HFF-Myc (cell line): ENCODE results near the gene CHRNB2.

Source experiments
- DNase-seq: peaks from one replicate; pipeline ENCODE4 v3.0.0-alpha.2; 2011; ENCODE audit warnings: low read depth; ENCODE audit errors: extremely low read depth
- H3K4me3 ChIP-seq: replicated peaks from 2 replicates; pipeline ENCODE4 v1.5.1; 2011; ENCODE audit warnings: low read depth, mild to moderate bottlenecking, control low read depth, low read length
- TF ChIP-seq, protein P1 (sequence below): IDR thresholded peaks from 2 replicates; pipeline ENCODE4 v1.5.1; 2012; ENCODE audit warnings: mild to moderate bottlenecking, low read depth, low read length, control low read depth; ENCODE audit errors: missing control alignments

CHRNB2 gene

GRCh38 chr1:154546264-154547063 lies 21.1 kb upstream of the CHRNB2 start:
- no peak overlapping the region for H3K4me3 ChIP-seq
- no peak for DNase-seq
- TF ChIP-seq, protein P1, sequence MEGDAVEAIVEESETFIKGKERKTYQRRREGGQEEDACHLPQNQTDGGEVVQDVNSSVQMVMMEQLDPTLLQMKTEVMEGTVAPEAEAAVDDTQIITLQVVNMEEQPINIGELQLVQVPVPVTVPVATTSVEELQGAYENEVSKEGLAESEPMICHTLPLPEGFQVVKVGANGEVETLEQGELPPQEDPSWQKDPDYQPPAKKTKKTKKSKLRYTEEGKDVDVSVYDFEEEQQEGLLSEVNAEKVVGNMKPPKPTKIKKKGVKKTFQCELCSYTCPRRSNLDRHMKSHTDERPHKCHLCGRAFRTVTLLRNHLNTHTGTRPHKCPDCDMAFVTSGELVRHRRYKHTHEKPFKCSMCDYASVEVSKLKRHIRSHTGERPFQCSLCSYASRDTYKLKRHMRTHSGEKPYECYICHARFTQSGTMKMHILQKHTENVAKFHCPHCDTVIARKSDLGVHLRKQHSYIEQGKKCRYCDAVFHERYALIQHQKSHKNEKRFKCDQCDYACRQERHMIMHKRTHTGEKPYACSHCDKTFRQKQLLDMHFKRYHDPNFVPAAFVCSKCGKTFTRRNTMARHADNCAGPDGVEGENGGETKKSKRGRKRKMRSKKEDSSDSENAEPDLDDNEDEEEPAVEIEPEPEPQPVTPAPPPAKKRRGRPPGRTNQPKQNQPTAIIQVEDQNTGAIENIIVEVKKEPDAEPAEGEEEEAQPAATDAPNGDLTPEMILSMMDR: peak; percentile 76

GRCh38 chr1:154547105-154547732 lies 20.4 kb upstream of the CHRNB2 start:
- TF ChIP-seq, protein P1: no peak
- no peak for DNase-seq
- H3K4me3 ChIP-seq: no peak overlapping the region

DNA sequence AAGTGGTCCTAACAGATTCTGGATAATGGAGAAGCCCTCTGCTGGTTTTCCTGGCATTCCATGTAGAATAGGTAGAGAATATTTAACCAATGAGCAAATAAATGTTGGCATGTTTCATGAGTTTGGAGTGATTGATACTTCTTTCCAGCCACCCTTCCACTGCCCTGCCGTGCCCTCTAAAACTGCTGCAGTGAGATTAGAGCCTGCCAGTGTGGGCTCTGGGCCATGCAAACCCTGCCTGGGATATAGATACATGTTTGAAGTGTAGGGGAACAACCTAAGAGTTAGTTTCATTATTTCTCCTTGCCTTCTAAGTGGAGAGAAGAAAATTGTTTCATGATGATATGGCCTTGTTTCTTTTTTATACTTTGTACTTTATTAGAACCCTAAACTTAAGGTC lies 19.6 kb upstream of the CHRNB2 start:
- TF ChIP-seq, protein P1: no peak
- DNase-seq: no peak
- no peak overlapping the region for H3K4me3 ChIP-seq

- TF ChIP-seq, protein P1: no peak
- no peak overlapping the region for H3K4me3 ChIP-seq
- DNase-seq: no peak
Observed at GRCh38 chr1:154549202-154549770, 18.3 kb upstream of the CHRNB2 start.

- TF ChIP-seq, protein P1: no peak
- no peak for DNase-seq
- no peak overlapping the region for H3K4me3 ChIP-seq
Observed at GRCh38 chr1:154550070-154550469, 17.5 kb upstream of the CHRNB2 start.

DNA sequence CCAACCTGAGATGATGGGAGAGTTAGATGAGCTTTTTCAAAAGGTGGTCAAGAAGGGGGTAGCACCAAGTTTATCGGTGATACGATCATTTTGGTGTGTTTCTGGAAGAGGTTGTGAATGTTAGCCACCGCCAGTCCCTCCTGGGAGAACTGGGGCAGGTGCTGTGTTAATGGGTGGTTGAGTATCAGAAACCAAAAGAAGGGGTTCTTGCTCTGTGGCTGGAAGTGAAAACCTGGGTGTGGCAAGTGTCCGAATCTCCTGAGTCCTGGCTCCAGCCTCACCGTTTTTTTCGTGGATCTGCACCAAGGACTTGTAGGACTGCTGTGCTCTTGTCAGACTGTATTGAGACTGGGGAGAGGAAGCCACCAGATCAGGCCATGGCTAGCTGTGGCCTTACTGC lies 16.9 kb upstream of the CHRNB2 start:
- no peak overlapping the region for H3K4me3 ChIP-seq
- TF ChIP-seq, protein P1: no peak
- DNase-seq: no peak
